ENCODE results near the gene MCM10. TPM values are rescaled to one million over a fixed set of nuclear protein-coding genes. Genes with fewer than 3 reads are reported as not detected.

The MCM10 gene
- total RNA-seq, 6 donors from 2014 or later, result 0.49 to 18.6 (median 0.61) TPM; not detected in 1

GRCh38 chr10:13206546-13207443 is 45.4 kb downstream of the MCM10 start:
- DNase-seq, result no peak

DNA sequence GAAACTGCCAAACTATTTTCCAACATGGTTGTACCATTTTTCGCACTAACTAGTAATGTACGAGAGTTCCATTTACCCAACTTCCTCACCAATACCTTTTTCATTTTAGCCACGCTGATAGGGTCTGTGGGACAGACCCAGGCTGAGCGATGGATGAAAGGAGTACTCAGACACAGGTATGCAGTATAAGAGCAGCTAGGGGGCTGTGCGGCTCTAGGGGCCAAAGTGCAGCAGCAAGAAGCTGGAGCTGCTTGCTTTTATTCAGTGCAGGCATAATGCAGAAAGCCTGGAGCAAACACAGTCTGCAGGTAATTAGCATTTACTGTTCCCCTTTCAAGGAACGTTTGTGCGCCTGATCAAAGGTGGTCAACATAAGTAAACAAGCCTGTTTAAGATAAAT is 51.8 kb downstream of the MCM10 start:
- no peak overlapping the region for H3K27ac ChIP-seq
- H3K4me3 ChIP-seq, result no peak overlapping the region
- WGBS, 2 donors, result 92 to 93% methylated on average over 7 of the region's 7 CpGs
- no peaks in the 10 kb centered on the region for H3K4me1 ChIP-seq
- ATAC-seq (ENCODE audit: low FRiP score in 2 of 2) (no peak), DNase-seq (no peak)
- H3K36me3 ChIP-seq, result no peaks in the 10 kb centered on the region
- H3K27me3 ChIP-seq, result no peaks in the 10 kb centered on the region
- H3K9me3 ChIP-seq, result no peaks in the 10 kb centered on the region
- TF ChIP-seq EP300 (IDR thresholded peaks at IDR 0.05) (no peak), POLR2A (IDR thresholded peaks at IDR 0.05) (no peak), POLR2AphosphoS5 (IDR thresholded peaks at IDR 0.05) (no peak)

More at GRCh38 chr10:13206546-13207443, 45.4 kb downstream of the MCM10 start:
- no peak for TF ChIP-seq POLR2A (IDR thresholded peaks at IDR 0.05)
- TF ChIP-seq, protein P1, sequence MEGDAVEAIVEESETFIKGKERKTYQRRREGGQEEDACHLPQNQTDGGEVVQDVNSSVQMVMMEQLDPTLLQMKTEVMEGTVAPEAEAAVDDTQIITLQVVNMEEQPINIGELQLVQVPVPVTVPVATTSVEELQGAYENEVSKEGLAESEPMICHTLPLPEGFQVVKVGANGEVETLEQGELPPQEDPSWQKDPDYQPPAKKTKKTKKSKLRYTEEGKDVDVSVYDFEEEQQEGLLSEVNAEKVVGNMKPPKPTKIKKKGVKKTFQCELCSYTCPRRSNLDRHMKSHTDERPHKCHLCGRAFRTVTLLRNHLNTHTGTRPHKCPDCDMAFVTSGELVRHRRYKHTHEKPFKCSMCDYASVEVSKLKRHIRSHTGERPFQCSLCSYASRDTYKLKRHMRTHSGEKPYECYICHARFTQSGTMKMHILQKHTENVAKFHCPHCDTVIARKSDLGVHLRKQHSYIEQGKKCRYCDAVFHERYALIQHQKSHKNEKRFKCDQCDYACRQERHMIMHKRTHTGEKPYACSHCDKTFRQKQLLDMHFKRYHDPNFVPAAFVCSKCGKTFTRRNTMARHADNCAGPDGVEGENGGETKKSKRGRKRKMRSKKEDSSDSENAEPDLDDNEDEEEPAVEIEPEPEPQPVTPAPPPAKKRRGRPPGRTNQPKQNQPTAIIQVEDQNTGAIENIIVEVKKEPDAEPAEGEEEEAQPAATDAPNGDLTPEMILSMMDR (IDR thresholded peaks at IDR 0.05), result peak in 2 of 6 experiments; percentile 10 to 16
- no peak overlapping the region for H3K4me3 ChIP-seq
- 75 to 80% methylated on average over 5 of the region's 5 CpGs for WGBS, 2 donors
- ATAC-seq (ENCODE audit: low FRiP score in 2 of 2), result no peak
- no peaks in the 10 kb centered on the region for H3K4me1 ChIP-seq
- no peak overlapping the region for H3K27ac ChIP-seq
- no peaks in the 10 kb centered on the region for H3K27me3 ChIP-seq
- H3K36me3 ChIP-seq, result no peaks in the 10 kb centered on the region
- no peaks in the 10 kb centered on the region for H3K9me3 ChIP-seq

GRCh38 chr10:13218878-13219277 is 57.5 kb downstream of the MCM10 start:
- WGBS, 2 donors, result 93 to 96% methylated on average over 4 of the region's 4 CpGs
- TF ChIP-seq POLR2AphosphoS5 (IDR thresholded peaks at IDR 0.05) (no peak), POLR2A (IDR thresholded peaks at IDR 0.05) (no peak), EP300 (IDR thresholded peaks at IDR 0.05) (no peak)
- TF ChIP-seq, protein P1 (IDR thresholded peaks at IDR 0.05), result no peak
- DNase-seq, result no peak
- Histone ChIP-seq H3K27me3 (no peaks in the 10 kb centered on the region), H3K4me1 (no peaks in the 10 kb centered on the region), H3K27ac (no peak overlapping the region), H3K4me3 (no peak overlapping the region), H3K36me3 (no peaks in the 10 kb centered on the region), H3K9me3 (no peaks in the 10 kb centered on the region)
- ATAC-seq (ENCODE audit: low FRiP score in 2 of 2), result no peak

DNA sequence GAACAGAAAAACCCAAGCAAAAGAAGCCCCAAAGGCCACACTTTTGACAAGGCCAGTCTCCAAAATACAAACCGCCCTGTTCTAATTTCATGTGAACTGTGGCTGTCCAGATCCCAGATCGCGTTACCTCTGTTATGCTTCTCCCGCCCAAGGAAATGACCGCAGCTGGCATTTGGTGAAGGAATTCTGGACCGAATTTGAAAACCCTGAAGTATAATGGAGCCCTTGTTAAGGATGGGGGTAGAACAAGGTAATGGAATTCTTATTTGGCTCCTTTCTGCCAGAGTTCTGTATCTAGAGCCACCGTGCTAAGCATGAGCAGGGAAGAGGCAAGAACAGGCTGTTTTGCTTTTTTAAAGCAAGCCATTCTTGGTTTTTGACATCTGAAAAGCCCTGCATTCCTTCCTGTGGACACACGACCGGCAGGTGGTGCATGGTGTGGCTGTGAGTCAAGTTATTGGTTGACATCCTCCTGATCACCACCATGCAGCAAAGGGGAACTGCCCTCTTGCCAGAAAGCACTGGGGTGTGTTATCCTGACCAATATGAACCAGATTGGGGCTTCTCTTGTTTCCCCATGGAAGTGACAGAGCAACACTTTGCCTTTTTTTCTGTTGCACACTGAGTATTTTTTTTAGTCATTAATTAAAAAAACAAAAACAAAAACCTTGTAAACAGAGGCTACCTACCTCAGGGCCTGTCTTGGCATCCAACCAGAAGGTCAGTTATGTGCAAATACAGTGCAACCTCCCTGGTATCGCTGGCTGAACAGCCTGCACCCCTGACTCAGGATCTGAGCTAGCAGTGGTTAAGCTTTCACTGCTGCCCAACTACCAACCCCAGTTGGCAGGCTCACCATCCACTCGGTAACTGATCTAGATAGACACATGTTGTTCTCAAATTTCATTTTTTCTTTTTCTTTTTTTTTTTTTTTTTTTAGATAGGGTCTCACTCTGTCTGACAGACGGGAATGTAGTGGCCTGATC is 58.6 kb downstream of the MCM10 start:
- WGBS, 2 donors, result 71 to 73% methylated on average over 12 of the region's 12 CpGs
- ATAC-seq (ENCODE audit: low FRiP score in 2 of 2), result no peak

More for the DNA sequence above, 58.6 kb downstream of the MCM10 start:
- no peaks in the 10 kb centered on the region for H3K9me3 ChIP-seq
- TF ChIP-seq, protein P1 (IDR thresholded peaks at IDR 0.05), result peak in 1 of 6 experiments; percentile 9
- TF ChIP-seq EP300 (IDR thresholded peaks at IDR 0.05) (no peak), POLR2AphosphoS5 (IDR thresholded peaks at IDR 0.05) (no peak)
- H3K27me3 ChIP-seq, result no peaks in the 10 kb centered on the region
- H3K4me3 ChIP-seq, result no peak overlapping the region
- no peak overlapping the region for H3K27ac ChIP-seq
- DNase-seq, result no peak
- no peaks in the 10 kb centered on the region for H3K4me1 ChIP-seq
- H3K36me3 ChIP-seq, result no peaks in the 10 kb centered on the region
